Activated gamma-delta T cell (primary cell): Measurements from ENCODE around the gene RBM33.

Experiments used
- DNase-seq: peaks from one replicate; lab custom pipeline; 2025; lab: John Stamatoyannopoulos, UW

The RBM33 gene

GRCh38 chr7:155629171-155629570 lies 15.3 kb upstream of the RBM33 start:
- DNase-seq: no peak

GRCh38 chr7:155631155-155631554 lies 13.3 kb upstream of the RBM33 start:
- DNase-seq: no peak

- DNase-seq: no peak
Observed at GRCh38 chr7:155635817-155636216, 8.6 kb upstream of the RBM33 start.

GRCh38 chr7:155637155-155637554 lies 7.3 kb upstream of the RBM33 start:
- DNase-seq: no peak

GRCh38 chr7:155638366-155638765 lies 6.1 kb upstream of the RBM33 start:
- no peak for DNase-seq

- DNase-seq: no peak
Observed at GRCh38 chr7:155639958-155640520, 4.4 kb upstream of the RBM33 start.

- DNase-seq: no peak
Observed at GRCh38 chr7:155640629-155641028, 3.8 kb upstream of the RBM33 start.

- DNase-seq: no peak
Observed at GRCh38 chr7:155643804-155644177, 670 bp upstream of the RBM33 start.

- no peak for DNase-seq
Observed at GRCh38 chr7:155644971-155645509, 579 bp downstream of the RBM33 start.

GRCh38 chr7:155645662-155646061 lies 1.2 kb downstream of the RBM33 start:
- DNase-seq: no peak

GRCh38 chr7:155646669-155647068 lies 2.2 kb downstream of the RBM33 start:
- DNase-seq: no peak

- no peak for DNase-seq
Observed at GRCh38 chr7:155647302-155647701, 2.8 kb downstream of the RBM33 start.

- no peak for DNase-seq
Observed at GRCh38 chr7:155647734-155648133, 3.3 kb downstream of the RBM33 start.

- no peak for DNase-seq
Observed at GRCh38 chr7:155648752-155649339, 4.4 kb downstream of the RBM33 start.

GRCh38 chr7:155649588-155649987 lies 5.1 kb downstream of the RBM33 start:
- no peak for DNase-seq

GRCh38 chr7:155652156-155653114 lies 8.0 kb downstream of the RBM33 start:
- DNase-seq: no peak

- no peak for DNase-seq
Observed at GRCh38 chr7:155653803-155654202, 9.3 kb downstream of the RBM33 start.

- DNase-seq: no peak
Observed at GRCh38 chr7:155656891-155657290, 12.4 kb downstream of the RBM33 start.

GRCh38 chr7:155660059-155660757 lies 15.7 kb downstream of the RBM33 start:
- no peak for DNase-seq

GRCh38 chr7:155660758-155661093 lies 16.3 kb downstream of the RBM33 start:
- DNase-seq: no peak

- DNase-seq: no peak
Observed at GRCh38 chr7:155662343-155663043, 18.0 kb downstream of the RBM33 start.

- DNase-seq: no peak
Observed at GRCh38 chr7:155663937-155664336, 19.5 kb downstream of the RBM33 start.
